GM12872 (cell line): ENCODE measurements around the gene CDCA7L.

ENCODE experiments used
- TF ChIP-seq, protein P1 (sequence below): IDR thresholded peaks from 3 replicates; pipeline ENCODE4 v1.5.1; 2011; ENCODE audit warnings: low read depth, mild to moderate bottlenecking, low read length, moderate library complexity; ENCODE audit not compliant: insufficient read depth

Gene CDCA7L

DNA sequence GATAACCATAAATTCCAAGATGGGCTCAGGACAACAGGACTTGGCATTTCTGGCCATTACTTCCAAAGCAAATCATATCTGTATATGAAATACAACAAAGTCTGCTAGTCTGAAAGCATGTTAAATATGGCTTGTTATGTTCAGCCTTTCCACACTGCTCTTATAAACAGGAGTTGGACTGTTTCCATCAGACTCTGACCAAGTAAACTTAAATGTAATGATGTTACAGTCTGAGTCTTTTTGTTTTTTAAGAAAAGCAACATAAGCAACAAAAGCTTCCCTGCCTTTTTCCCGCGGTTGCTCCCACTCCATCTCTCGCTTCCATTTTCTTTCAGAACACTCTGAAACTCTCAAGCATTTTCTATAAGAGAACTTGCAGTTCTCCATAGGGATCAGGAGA is 8.1 kb upstream of the CDCA7L start:
- TF ChIP-seq, protein P1, sequence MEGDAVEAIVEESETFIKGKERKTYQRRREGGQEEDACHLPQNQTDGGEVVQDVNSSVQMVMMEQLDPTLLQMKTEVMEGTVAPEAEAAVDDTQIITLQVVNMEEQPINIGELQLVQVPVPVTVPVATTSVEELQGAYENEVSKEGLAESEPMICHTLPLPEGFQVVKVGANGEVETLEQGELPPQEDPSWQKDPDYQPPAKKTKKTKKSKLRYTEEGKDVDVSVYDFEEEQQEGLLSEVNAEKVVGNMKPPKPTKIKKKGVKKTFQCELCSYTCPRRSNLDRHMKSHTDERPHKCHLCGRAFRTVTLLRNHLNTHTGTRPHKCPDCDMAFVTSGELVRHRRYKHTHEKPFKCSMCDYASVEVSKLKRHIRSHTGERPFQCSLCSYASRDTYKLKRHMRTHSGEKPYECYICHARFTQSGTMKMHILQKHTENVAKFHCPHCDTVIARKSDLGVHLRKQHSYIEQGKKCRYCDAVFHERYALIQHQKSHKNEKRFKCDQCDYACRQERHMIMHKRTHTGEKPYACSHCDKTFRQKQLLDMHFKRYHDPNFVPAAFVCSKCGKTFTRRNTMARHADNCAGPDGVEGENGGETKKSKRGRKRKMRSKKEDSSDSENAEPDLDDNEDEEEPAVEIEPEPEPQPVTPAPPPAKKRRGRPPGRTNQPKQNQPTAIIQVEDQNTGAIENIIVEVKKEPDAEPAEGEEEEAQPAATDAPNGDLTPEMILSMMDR: no peak

DNA sequence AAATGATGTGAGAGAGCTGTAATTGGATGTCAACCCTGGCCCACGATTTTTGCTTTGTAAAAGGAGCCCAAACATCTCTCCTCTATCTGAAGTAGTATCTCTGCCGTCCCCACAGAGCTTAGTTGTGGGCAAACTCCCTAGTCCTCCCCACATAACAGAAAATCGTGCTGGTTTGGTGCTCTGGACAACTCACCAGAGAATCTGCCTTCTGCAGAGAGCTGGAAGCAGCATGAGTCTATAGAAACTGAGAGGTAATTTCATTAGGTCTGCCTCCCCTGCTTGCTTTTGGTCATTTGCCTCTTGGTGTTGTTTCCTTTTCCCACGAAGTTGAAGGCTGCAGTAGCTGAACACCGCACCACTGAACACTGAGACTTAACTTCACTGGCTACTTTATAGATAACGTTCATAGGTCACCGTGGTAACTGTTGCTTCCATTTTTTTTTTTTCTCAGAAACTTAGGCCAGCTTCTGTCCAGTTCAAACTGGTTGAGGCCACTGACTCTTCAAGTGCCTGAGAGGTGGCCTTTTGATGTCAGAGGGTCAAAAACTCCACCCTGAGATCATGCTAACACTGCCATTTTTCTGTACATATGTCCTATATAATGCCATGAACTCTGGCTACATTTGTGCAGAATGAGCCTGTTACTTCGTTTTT is 3.3 kb upstream of the CDCA7L start:
- TF ChIP-seq, protein P1: no peak

GRCh38 chr7:21948364-21948763 is 2.7 kb upstream of the CDCA7L start:
- TF ChIP-seq, protein P1: no peak

DNA sequence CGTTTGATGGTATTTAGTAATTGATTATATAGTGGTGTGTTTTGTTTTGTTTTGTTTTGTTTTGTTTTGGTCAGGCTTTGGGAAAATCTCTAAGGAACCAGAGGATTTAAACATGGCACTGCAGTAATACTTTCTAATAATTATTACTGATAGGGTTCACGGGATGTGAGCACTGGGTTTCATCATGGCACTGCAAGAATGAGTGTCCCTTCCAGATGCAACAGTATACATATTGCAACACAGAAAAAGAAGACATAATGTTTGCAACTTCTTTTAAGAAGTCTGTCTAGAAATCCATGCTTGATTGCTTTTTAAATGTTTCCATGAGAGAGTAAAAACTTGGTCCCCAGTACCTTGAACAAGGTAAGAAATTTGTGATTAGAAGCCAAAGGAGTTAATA is 2.2 kb upstream of the CDCA7L start:
- TF ChIP-seq, protein P1: no peak

DNA sequence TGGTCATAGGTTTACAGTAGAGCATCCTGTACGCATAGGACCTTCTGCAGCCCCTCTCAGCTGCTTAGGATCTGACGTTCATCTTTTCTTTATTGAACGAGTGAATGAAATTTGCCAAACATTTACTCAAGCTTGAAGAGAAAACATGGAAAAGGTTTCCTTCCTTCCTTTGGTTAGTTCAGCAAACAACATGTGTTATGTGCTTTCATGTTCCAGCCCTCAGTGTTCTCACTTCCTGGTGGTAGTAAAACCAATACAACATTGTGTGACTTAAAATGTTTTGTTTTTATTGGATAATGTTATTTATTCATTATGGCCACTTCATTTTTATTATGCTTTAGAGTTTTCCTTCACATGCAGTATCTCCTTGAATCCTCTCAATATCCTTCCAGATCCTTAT is 1.4 kb upstream of the CDCA7L start:
- TF ChIP-seq, protein P1: no peak

GRCh38 chr7:21946222-21946709 is 567 bp upstream of the CDCA7L start:
- TF ChIP-seq, protein P1: no peak

DNA sequence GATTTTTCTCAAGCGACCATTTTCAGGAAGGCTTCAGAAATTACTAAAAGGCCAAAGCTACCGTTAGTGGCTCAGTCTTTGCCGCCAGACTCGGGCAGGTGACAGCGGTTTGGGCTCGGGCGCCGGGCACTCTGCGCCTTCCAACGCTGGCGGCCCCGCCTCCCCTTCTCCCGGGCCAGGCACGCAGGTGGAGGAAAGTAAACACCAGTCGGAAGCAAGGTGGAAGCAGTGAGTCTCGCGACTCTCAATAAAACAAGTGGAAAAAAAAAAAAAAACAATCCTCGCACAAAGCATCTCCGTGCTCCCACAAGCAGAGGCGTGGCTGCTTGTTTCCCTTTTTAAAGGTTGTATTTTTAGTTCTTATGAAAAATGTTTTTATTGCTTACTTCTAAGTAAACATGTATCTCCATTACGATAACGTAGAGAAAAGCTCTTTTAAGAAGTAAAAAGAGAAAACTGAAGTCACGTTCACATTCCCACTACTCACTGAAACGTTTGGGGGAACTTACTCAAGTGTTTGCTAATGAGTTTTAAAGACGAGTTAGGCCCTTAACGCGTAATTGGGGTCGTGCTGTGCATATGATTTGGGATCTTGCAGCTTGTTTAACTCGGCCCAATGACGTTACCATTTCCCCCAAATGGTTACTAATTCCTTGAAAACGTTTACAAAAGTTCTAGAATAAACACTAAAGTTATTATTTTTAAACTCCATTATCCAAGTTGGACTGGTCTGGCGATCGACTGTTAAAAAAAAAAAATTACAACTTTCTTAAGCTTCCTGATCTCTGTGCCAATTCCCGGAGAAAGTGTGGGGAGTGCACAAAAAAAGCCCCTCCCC is 864 bp downstream of the CDCA7L start:
- TF ChIP-seq, protein P1: no peak
